ENCODE results near the gene ARSI.

The ARSI gene

GRCh38 chr5:150302301-150303069 is at the start of gene ARSI:
Gene ARSI, minus strand, starts transcription at chr5:150302905. Its CDS starts 532 bp downstream, at chr5:150302373.
- DNase-seq = no peak

DNA sequence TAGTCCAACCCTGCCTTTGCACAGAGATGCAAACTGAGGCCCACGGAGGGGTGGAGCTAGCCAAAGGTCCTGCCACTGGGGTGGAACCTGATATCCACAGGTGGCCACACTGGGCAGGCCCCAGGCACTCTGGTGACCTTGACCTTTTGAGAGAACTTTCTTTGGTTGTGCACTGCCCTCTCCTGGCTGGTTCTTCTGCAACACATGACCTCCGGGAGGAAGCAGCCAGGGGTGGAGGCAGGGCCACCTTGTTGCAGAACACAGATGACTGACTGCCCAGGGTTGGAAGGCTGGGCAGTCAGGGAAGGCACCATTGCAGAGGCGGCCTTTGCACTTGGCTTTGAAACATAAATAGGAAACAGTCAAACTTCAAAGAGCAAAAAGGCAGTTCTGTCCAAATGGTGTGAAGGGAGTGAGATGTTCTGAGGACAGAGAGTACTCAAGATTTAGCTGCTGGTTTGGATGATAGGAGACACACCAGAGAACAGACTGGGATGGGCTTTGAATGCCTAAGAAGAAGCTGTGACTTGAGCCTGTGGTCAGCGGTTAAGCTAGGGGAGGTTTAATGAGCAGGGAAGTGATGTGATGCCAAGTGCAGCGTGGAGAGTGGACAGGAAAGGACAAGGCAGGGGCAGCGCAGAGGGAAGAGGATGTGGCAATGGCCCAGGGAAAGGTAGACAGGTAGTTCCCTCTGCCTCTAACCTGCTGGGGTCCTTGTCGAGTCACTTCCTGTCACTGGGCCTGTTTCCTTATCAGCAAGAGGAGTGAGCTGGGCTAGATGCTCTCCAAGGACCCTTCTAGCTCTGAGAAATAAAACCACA is 48.0 kb upstream of the ARSI start:
- no peak for DNase-seq

DNA sequence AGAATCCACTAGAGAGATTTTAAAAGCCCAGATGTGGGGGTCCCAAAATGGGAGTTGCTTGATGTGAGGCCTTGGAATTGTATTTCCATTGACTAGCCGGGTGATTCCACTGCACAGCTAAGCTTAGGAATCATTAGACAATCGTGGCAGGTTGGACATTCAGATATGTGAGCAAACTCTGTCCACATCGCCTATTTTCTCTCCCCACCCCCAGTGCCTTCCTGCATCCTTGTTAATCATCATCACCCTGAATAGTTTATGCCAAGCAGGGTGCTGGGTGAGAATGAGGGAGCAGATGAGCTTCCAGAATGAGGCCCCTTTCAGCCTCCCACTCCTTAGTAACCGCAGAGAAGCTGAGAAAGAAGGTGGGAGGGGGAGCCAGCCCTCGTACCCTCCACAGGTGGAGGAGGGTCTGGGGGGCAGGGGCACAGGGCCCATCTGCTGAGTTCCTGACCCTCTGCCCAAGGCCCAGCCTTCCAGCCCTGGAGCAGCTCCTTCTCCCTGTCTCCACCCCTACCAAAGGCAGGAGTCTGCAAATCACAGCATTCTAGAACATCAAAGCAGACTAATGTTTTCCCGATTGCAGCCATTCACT is 47.1 kb upstream of the ARSI start:
- DNase-seq = no peak

DNA sequence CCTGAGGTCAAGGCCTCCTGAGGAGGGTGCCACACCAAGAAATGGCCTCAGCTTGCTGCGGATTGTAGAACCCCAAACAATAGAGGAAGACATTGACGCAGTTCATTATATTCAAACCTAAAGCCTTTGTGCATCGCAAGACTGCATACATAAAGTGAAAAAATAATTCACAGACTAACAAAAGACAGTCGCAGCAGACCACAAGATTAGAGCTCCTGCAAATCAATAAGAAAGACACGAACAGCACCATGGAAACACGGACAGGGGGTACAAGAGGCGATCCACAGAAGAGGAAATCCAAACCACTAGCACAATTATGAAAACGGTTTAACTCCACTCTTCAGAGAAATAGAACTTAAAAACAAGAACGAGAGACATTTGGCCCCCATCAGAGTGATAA is 44.7 kb upstream of the ARSI start:
- no peak for DNase-seq

DNA sequence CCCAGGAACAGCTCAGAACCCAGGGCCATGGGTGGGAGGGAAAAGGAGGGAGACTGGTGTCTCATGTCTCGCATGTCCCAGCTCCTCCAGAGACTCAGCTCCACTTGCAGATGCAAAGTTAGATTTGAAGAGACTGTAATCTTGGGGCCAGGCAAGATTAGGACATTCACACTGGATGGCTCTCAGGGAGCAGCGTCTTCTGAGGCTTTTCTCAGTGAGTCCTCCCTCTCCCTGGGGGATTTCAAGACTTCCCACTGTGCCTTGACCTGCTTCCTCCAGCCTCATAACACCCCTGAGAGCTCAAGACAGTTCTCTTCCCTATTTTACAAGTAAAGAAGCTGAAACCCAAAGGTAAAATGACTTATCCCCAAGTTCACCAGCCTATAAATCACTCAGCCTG is 44.3 kb upstream of the ARSI start:
- DNase-seq = no peak

GRCh38 chr5:150346592-150346991 is 43.9 kb upstream of the ARSI start:
- DNase-seq = no peak

GRCh38 chr5:150345716-150346115 is 43.0 kb upstream of the ARSI start:
- DNase-seq = no peak

GRCh38 chr5:150343994-150344631 is 41.4 kb upstream of the ARSI start:
- DNase-seq = no peak

GRCh38 chr5:150342583-150342982 is 39.9 kb upstream of the ARSI start:
- no peak for DNase-seq

GRCh38 chr5:150341989-150342388 is 39.3 kb upstream of the ARSI start:
- no peak for DNase-seq

GRCh38 chr5:150341331-150341730 is 38.6 kb upstream of the ARSI start:
- DNase-seq = no peak

DNA sequence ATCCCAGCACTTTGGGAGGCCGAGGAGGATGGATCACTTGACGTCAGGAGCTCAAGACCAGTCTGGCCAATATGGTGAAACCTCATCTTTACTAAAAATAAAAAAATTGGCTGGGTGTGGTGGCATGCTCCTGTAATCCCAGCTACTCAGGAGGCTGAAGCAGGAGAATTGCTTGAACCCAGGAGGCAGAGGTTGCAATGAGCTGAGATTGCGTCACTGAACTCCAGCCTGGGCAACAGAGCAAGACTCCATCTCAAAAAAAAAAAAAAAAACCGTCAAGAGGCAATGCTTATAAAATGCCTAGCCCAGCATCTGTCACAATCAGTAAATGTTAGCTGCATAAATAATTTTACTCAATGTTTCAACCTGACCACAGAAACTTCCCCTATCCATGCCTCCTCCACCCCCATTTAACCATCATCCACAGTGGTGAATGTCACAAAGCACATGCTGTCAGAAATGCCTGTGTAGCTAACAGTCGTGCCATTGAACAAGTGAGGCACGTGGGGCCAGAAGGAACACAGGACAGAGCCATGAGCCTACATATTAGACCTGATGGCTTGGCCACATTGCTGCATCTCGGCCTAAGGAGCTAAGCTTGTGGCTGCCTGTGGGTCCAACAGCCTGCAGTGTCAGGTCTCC is 38.0 kb upstream of the ARSI start:
- no peak for DNase-seq

DNA sequence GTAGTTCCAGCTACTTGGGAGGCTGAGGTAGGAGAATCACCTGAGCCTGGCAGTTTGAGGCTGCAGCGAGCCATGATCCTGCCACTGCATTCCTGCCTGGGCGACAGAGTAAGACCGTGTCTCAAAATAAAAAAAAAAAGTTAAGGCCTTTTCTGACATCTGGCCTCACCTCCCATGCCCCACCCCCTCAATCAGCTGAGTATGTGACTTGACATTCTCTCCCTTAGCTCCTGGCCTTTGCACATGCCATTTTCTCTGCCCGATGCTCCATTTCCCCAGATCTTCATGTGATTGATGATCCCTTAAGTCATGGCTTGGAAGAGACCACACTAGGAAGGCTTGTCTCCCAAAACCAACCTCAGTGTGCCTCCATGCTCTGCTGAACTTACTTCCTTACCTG is 37.1 kb upstream of the ARSI start:
- no peak for DNase-seq

GRCh38 chr5:150339165-150339564 is 36.5 kb upstream of the ARSI start:
- DNase-seq = no peak

- DNase-seq = no peak
Measured at GRCh38 chr5:150338546-150338945, 35.8 kb upstream of the ARSI start.

GRCh38 chr5:150335778-150336177 is 33.1 kb upstream of the ARSI start:
- DNase-seq = no peak

- DNase-seq = no peak
Measured at GRCh38 chr5:150333400-150333799, 30.7 kb upstream of the ARSI start.

DNA sequence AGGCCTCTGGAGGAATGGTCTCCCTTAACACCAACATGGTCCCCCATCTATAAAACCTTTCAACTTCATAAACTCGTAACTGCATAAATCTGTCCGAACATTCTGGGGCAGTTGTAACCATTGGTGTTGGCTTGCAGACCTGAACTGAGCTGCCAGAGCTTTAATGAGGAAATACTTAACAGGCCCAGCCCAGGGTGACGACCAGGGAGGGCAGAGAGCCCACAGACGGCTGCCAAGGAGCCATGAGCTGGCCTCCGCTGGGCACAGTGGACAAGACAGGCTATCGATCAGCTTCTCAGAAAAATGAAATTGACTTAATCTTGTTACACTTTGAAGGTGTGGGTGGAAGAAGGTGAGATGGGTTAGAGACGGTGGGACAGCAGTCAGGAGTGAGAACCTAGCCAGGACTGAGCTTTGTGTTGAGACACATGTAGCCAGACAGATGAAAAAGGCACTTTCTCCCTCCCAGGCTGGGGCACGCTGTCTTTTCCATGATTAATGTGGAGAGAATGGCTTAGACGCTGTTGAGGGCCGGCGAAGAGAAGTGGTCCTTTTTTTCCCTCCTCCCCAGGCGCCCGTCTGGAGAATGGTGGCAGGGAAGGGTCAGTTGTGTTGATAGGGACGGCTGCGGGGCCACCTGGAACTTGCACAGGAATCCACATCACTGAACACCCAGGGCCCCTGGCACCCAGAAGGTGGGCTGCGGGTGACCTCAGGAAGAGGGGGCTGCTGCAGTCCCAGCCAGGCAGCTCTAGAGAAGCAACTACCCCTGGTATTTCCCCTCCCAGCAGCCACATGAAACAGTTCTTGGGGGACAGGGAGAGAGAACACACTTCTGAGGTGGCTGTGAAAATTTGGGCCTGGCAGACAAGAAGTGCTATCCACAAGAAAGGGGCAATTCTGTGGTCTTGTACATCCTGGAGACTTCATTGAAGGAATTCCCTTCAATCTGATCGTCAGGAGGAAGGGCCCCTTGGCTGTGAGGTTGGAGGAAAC is 27.5 kb upstream of the ARSI start:
- DNase-seq = no peak

DNA sequence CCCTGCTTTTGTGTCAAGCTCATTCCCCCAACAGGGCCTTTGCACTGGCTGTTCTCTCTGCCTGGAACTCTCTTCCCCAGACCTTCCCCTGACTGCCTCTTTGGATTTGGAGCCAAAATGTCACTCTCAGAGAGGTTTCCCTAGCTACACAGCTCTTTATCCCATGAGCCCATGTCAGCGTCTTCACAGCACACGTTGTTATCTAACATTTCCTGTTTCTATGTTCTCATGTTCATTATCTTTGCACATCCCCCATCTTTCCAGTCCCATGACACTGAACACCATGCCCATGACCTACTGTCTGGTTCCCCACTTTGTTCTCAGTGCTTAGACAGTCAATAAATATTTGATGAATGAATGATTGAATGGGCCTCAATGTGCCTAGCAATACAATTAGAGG is 26.3 kb upstream of the ARSI start:
- no peak for DNase-seq

GRCh38 chr5:150328515-150328914 is 25.8 kb upstream of the ARSI start:
- no peak for DNase-seq

GRCh38 chr5:150327139-150327538 is 24.4 kb upstream of the ARSI start:
- no peak for DNase-seq

GRCh38 chr5:150326707-150327106 is 24.0 kb upstream of the ARSI start:
- no peak for DNase-seq

All from NCI-H2107 (cell line).